Measurements from ENCODE around the gene LDLRAD4. TPM values are rescaled to one million over a fixed set of nuclear protein-coding genes. Genes with fewer than 3 reads are reported as not detected.

Gene LDLRAD4
- total and polyA plus RNA-seq, 12 donors: 3.9 to 64.5 (median 36.0) TPM

GRCh38 chr18:13494871-13495445 lies 276.4 kb downstream of the LDLRAD4 start:
- no peaks in the 10 kb centered on the region for H3K9me3 ChIP-seq (replicated peaks in 1 of 3)
- peaks cover 0 to 8% of the 10 kb centered on the region in 2 donors for H3K4me1 ChIP-seq (replicated peaks in 1 of 2)
- no peak overlapping the region for H3K27ac ChIP-seq
- intact Hi-C loops (cut with DNase I): no loop called here
- whole genome bisulfite sequencing, 4 donors: 87 to 90% (median 88%) methylated on average over 14 of the region's 14 CpGs
- no peaks in the 10 kb centered on the region for H3K27me3 ChIP-seq
- no peak for DNase-seq
- TF ChIP-seq CTCF (IDR thresholded peaks at IDR 0.05): no peak
- no peaks in the 10 kb centered on the region for H3K36me3 ChIP-seq (replicated peaks in 1 of 2)
- H3K4me3 ChIP-seq: no peak overlapping the region

- intact Hi-C loops (cut with DNase I): no loop called here
- 81 to 87% (median 83%) methylated on average over 8 of the region's 8 CpGs for WGBS, 4 donors
- DNase-seq: no peak
Observed at GRCh38 chr18:13495961-13496360, 277.4 kb downstream of the LDLRAD4 start.

GRCh38 chr18:13496691-13497281 lies 278.2 kb downstream of the LDLRAD4 start:
- intact Hi-C loops (cut with DNase I): no loop called here
- WGBS, 4 donors: 83 to 89% (median 85%) methylated on average over 4 of the region's 4 CpGs

More at GRCh38 chr18:13495961-13496360, 277.4 kb downstream of the LDLRAD4 start:
- no peaks in the 10 kb centered on the region for H3K36me3 ChIP-seq (replicated peaks in 1 of 2)
- no peaks in the 10 kb centered on the region for H3K9me3 ChIP-seq (replicated peaks in 1 of 3)
- TF ChIP-seq POLR2A (IDR thresholded peaks at IDR 0.05) (no peak), CTCF (IDR thresholded peaks at IDR 0.05) (no peak)
- no peak overlapping the region for H3K4me3 ChIP-seq
- no peak overlapping the region for H3K27ac ChIP-seq
- H3K27me3 ChIP-seq: no peaks in the 10 kb centered on the region
- peaks cover 0 to 11% of the 10 kb centered on the region in 2 donors for H3K4me1 ChIP-seq (replicated peaks in 1 of 2)

GRCh38 chr18:13499803-13500202 lies 281.2 kb downstream of the LDLRAD4 start:
- H3K27me3 ChIP-seq: no peaks in the 10 kb centered on the region
- peak overlapping the region in 2 of 5 donors; percentile 59 to 65 for H3K27ac ChIP-seq
- intact Hi-C loops (cut with DNase I): no loop called here
- WGBS, 4 donors: 85 to 89% (median 85%) methylated on average over 5 of the region's 5 CpGs
- DNase-seq: no peak
- H3K36me3 ChIP-seq (replicated peaks in 1 of 2): no peaks in the 10 kb centered on the region
- no peak overlapping the region for H3K4me3 ChIP-seq
- H3K4me1 ChIP-seq (replicated peaks in 1 of 2): peaks cover 0 to 16% of the 10 kb centered on the region in 2 donors
- no peaks in the 10 kb centered on the region for H3K9me3 ChIP-seq (replicated peaks in 1 of 3)
- no peak for TF ChIP-seq POLR2A (IDR thresholded peaks at IDR 0.05)
- no peak for TF ChIP-seq CTCF (IDR thresholded peaks at IDR 0.05)

More at GRCh38 chr18:13496691-13497281, 278.2 kb downstream of the LDLRAD4 start:
- no peak overlapping the region for H3K27ac ChIP-seq
- no peaks in the 10 kb centered on the region for H3K27me3 ChIP-seq
- TF ChIP-seq CTCF (IDR thresholded peaks at IDR 0.05): no peak
- peaks cover 0 to 18% of the 10 kb centered on the region in 2 donors for H3K4me1 ChIP-seq (replicated peaks in 1 of 2)
- no peaks in the 10 kb centered on the region for H3K9me3 ChIP-seq (replicated peaks in 1 of 3)
- no peak overlapping the region for H3K4me3 ChIP-seq
- no peak for DNase-seq
- no peaks in the 10 kb centered on the region for H3K36me3 ChIP-seq (replicated peaks in 1 of 2)
